Ovary (tissue), 9 donors: ENCODE results near the gene SLC1A1. TPM values are rescaled to one million over a fixed set of nuclear protein-coding genes. Genes with fewer than 3 reads are reported as not detected.

Source experiments
- DNase-seq, 5 donors: peaks; one replicate each; pipeline ENCODE4 v3.0.0-alpha.2; 2019 to 2020
- H3K27ac ChIP-seq, 2 donors: fragments of 200-600 bp; one replicate each; pipeline versions ENCODE4 v1.5.1 to v1.8.0; 2019 to 2022
- H3K27me3 ChIP-seq: fragments of 200-600 bp; one replicate; pipeline ENCODE4 v1.8.0; 2022
- H3K36me3 ChIP-seq: fragments of 200-600 bp; sonication (generic); one replicate; pipeline ENCODE4 v1.5.1; 2019
- H3K4me1 ChIP-seq: one replicate; pipeline ENCODE4 v1.8.1; 2013; ENCODE audit warnings: mild to moderate bottlenecking, moderate library complexity; ENCODE audit not compliant: insufficient read depth
- H3K4me3 ChIP-seq: fragments of 200-600 bp; sonication (generic); one replicate; pipeline ENCODE4 v1.5.1; 2017
- H3K9me3 ChIP-seq, 2 donors: fragments of 200-600 bp in 1 of 2; sonication (generic) in 1 of 2; one replicate each; pipeline versions ENCODE4 v1.5.1 to v1.8.1; 2013 to 2019; ENCODE audit warnings: mild to moderate bottlenecking in 1 of 2, moderate library complexity in 1 of 2
- CTCF ChIP-seq, 3 donors: fragments of 450-650 bp in 2 of 3; fragments of 200-600 bp in 1 of 3; IDR thresholded peaks; one replicate each; pipeline versions ENCODE4 v1.5.1 to v1.8.0; 2016 to 2022; ENCODE audit warnings: antibody characterized with exemption in 3 of 3, mild to moderate bottlenecking in 1 of 3
- EP300 ChIP-seq: sonication (generic); formaldehyde crosslinking; IDR thresholded peaks from one replicate; pipeline ENCODE4 v1.6.1; 2017; ENCODE audit warnings: antibody characterized with exemption
- POLR2A ChIP-seq: fragments of 450-650 bp; IDR thresholded peaks from one replicate; pipeline ENCODE4 v1.6.1; 2017; ENCODE audit warnings: antibody characterized with exemption, mild to moderate bottlenecking, moderate library complexity
- WGBS, 3 donors: extraction: QIAGEN DNeasy Blood & Tissue Kit in 1 of 3; methylation state at CpG; one replicate each; pipeline versions ENCODE4 v1.1.5 to v1.1.7; 2013 to 2017; 5-methylcytosine and 5-hydroxymethylcytosine counted together
- intact Hi-C, 4 donors: fragments of 100-400 bp; cut with DNase I; formaldehyde crosslinking; loops; one replicate each; pipeline versions ENCODE4 v1.11.0 to v1.15.1; 2022 to 2023
- polyA plus RNA-seq, 2 donors: library from polyadenylated mRNA; stranded (reverse); fragments of 200-250 nt in 1 of 2; fragments of 350-450 nt in 1 of 2; fragmentation: Illumina TruSeq in 1 of 2; extraction: RNeasy Lipid Tissue Mini Kit (QIAGEN cat#74804) in 1 of 2; gene quantifications; one replicate each; pipeline ENCODE4 v1.2.3, GENCODE V29; 2013 to 2014
- total RNA-seq, 7 donors: library from RNA; depleted of rRNA in 2 of 7; stranded (reverse); fragments of >200 nt in 2 of 7; fragmentation: NEBNext Ultra II Directional in 3 of 7; extraction: Animal tissue kit (Norgen Biotek cat#: 25700) in 3 of 7; gene quantifications; one replicate each; pipeline versions ENCODE4 v1.1.0 to v1.2.4, GENCODE V29; 2016 to 2023
- donor health status: DM: no; HTN: no; CAD: no; lungs with moderate emphysema.
- donor health status: DM: no; HTN: no; CAD: no.
- donor health status: Bipolar disorder and iron deficiency.
- donor health status: DM: yes; HTN: yes; CAD: no.
- donor health status: DM: no; HTN: no; CAD: no.
- donor health status: DM: yes; HTN: yes; CAD: no.

SLC1A1 gene
- total and polyA plus RNA-seq, 9 donors: 0.76 to 3.1 (median 1.6) TPM

GRCh38 chr9:4620057-4620765 lies 129.9 kb downstream of the SLC1A1 start:
- Histone ChIP-seq H3K4me3 (no peak overlapping the region), H3K36me3 (no peaks in the 10 kb centered on the region), H3K27me3 (no peaks in the 10 kb centered on the region), H3K9me3 (no peaks in the 10 kb centered on the region), H3K27ac (no peak overlapping the region), H3K4me1 (peaks cover 1% of the 10 kb centered on the region)
- intact Hi-C loops: no loop called here
- no peak for DNase-seq
- TF ChIP-seq CTCF (IDR thresholded peaks at IDR 0.05): no peak
- TF ChIP-seq POLR2A: no peak
- TF ChIP-seq EP300: no peak
- WGBS, 3 donors: 85 to 93% (median 89%) methylated on average over 3 of the region's 3 CpGs

GRCh38 chr9:4620881-4621555 lies 130.8 kb downstream of the SLC1A1 start:
- H3K4me3 ChIP-seq: no peak overlapping the region
- TF ChIP-seq EP300: no peak
- TF ChIP-seq POLR2A: no peak
- WGBS, 3 donors: 45 to 54% (median 48%) methylated on average over 2 of the region's 2 CpGs
- H3K4me1 ChIP-seq: peaks cover 1% of the 10 kb centered on the region
- H3K36me3 ChIP-seq: no peaks in the 10 kb centered on the region
- no peaks in the 10 kb centered on the region for H3K27me3 ChIP-seq
- no peaks in the 10 kb centered on the region for H3K9me3 ChIP-seq
- intact Hi-C loops: no loop called here
- no peak overlapping the region for H3K27ac ChIP-seq
- DNase-seq: no peak

GRCh38 chr9:4622016-4622415 lies 131.7 kb downstream of the SLC1A1 start:
- H3K27me3 ChIP-seq: no peaks in the 10 kb centered on the region
- H3K4me1 ChIP-seq: peaks cover 1% of the 10 kb centered on the region
- TF ChIP-seq EP300 (no peak), CTCF (IDR thresholded peaks at IDR 0.05) (no peak), POLR2A (no peak)
- no peak overlapping the region for H3K27ac ChIP-seq
- no peak overlapping the region for H3K4me3 ChIP-seq
- no peak for DNase-seq
- intact Hi-C loops: no loop called here
- no peaks in the 10 kb centered on the region for H3K9me3 ChIP-seq
- 82 to 85% (median 82%) methylated on average over 10 of the region's 10 CpGs for WGBS, 3 donors
- no peaks in the 10 kb centered on the region for H3K36me3 ChIP-seq

- TF ChIP-seq EP300: no peak
- no peak for TF ChIP-seq CTCF (IDR thresholded peaks at IDR 0.05)
- no peak for TF ChIP-seq POLR2A
- Histone ChIP-seq H3K4me3 (no peak overlapping the region), H3K4me1 (no peaks in the 10 kb centered on the region), H3K9me3 (no peaks in the 10 kb centered on the region), H3K27me3 (no peaks in the 10 kb centered on the region), H3K36me3 (no peaks in the 10 kb centered on the region), H3K27ac (no peak overlapping the region)
- intact Hi-C loops: no loop called here
- WGBS, 3 donors: 38 to 44% (median 39%) methylated on average over 2 of the region's 2 CpGs
- no peak for DNase-seq
Observed at GRCh38 chr9:4630836-4631235, 140.6 kb downstream of the SLC1A1 start.

Other genes starting within 250 kb of the SLC1A1 start
- 10 to 100 TPM; 32.0 to 61.4 (median 49.5) TPM for gene GLIS3, start 190.4 kb upstream of the SLC1A1 start, total RNA-seq
- 10 to 100 TPM; 12.0 to 12.2 TPM for gene GLIS3, start 190.4 kb upstream of the SLC1A1 start, polyA plus RNA-seq
- gene PLPP6, start 171.8 kb downstream of the SLC1A1 start, total RNA-seq: 1 to 10 TPM; 4.6 to 10.0 (median 5.2) TPM
- gene PLPP6, start 171.8 kb downstream of the SLC1A1 start, polyA plus RNA-seq: 1 to 10 TPM; 5.3 to 8.3 TPM
- 10 to 100 TPM in 1 of 7 donors, 1 to 10 TPM in 6; 1.5 to 25.0 (median 2.5) TPM for gene SPATA6L, start 176.0 kb downstream of the SLC1A1 start, total RNA-seq
- 1 to 10 TPM in 1 of 2 donors, under 1 TPM in 1; 0.69 to 1.4 TPM for gene SPATA6L, start 176.0 kb downstream of the SLC1A1 start, polyA plus RNA-seq
- 10 to 100 TPM; 19.6 to 24.2 (median 21.8) TPM for gene CDC37L1, start 189.1 kb downstream of the SLC1A1 start, total RNA-seq
- gene CDC37L1, start 189.1 kb downstream of the SLC1A1 start, polyA plus RNA-seq: 10 to 100 TPM; 14.6 to 15.8 TPM